ENCODE measurements around the gene NUDT6. TPM values are rescaled to one million over a fixed set of nuclear protein-coding genes. Genes with fewer than 3 reads are reported as not detected.

The NUDT6 gene
- polyA plus RNA-seq, 1 donor from 2014 or later, result 12.4 TPM

DNA sequence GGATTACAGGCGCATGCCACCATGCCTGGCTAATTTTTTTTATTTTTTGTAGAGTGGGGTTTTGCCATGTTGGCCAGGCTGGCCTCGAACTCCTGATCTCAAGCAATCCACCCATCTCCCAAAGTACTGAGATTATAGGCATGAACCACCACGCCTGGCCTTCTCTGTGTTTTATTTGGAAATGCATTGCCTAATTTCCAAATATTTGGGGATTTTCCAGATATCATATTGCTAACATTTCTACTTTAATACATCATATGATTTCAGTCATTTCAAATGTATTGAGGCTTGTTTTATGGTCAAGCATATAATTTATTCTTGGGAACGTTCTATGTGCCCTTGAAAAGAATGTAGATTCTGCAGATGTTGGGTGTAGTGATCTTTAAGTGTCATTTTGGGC lies 57.0 kb downstream of the NUDT6 start:
- Histone ChIP-seq H3K4me2 (ENCODE audit: low read length) (no peak overlapping the region), H3K4me3 (ENCODE audit: low read length) (no peak overlapping the region), H3K36me3 (ENCODE audit: insufficient read depth, low read length) (no peaks in the 10 kb centered on the region), H3K9me2 (ENCODE audit: insufficient read depth, low read length) (no peaks in the 10 kb centered on the region), H3K79me2 (replicated peaks; ENCODE audit: insufficient read depth, low read length) (peaks cover 23% of the 10 kb centered on the region), H2AFZ (ENCODE audit: low read depth, low read length) (no peak overlapping the region), H3K9me3 (ENCODE audit: low read length) (no peaks in the 10 kb centered on the region), H3K27me3 (ENCODE audit: insufficient read depth, low read depth, low read length) (no peaks in the 10 kb centered on the region), H3F3A (ENCODE audit: insufficient read depth, low read length, poor library complexity, severe bottlenecking) (no peaks in the 10 kb centered on the region), H4K20me1 (ENCODE audit: insufficient read depth) (no peaks in the 10 kb centered on the region), H3K27ac (ENCODE audit: low read length) (no peak overlapping the region), H3K9ac (ENCODE audit: low read length) (no peak overlapping the region)
- TF ChIP-seq MXI1 (conservative IDR thresholded peaks at IDR 0.05; ENCODE audit: poor library complexity, severe bottlenecking) (no peak), POLR2AphosphoS5 (IDR thresholded peaks at IDR 0.05) (no peak), RAD21 (conservative IDR thresholded peaks at IDR 0.05) (no peak), EZH2 (IDR thresholded peaks at IDR 0.05; ENCODE audit: borderline replicate concordance, insufficient read depth, low read length, poor library complexity, severe bottlenecking) (no peak), SMC3 (conservative IDR thresholded peaks at IDR 0.05; ENCODE audit: poor library complexity) (no peak), TAF1 (IDR thresholded peaks at IDR 0.05; ENCODE audit: low read depth) (no peak)
- TF ChIP-seq, protein P1, sequence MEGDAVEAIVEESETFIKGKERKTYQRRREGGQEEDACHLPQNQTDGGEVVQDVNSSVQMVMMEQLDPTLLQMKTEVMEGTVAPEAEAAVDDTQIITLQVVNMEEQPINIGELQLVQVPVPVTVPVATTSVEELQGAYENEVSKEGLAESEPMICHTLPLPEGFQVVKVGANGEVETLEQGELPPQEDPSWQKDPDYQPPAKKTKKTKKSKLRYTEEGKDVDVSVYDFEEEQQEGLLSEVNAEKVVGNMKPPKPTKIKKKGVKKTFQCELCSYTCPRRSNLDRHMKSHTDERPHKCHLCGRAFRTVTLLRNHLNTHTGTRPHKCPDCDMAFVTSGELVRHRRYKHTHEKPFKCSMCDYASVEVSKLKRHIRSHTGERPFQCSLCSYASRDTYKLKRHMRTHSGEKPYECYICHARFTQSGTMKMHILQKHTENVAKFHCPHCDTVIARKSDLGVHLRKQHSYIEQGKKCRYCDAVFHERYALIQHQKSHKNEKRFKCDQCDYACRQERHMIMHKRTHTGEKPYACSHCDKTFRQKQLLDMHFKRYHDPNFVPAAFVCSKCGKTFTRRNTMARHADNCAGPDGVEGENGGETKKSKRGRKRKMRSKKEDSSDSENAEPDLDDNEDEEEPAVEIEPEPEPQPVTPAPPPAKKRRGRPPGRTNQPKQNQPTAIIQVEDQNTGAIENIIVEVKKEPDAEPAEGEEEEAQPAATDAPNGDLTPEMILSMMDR (IDR thresholded peaks at IDR 0.05; ENCODE audit: poor library complexity, severe bottlenecking), result no peak
- TF ChIP-seq, protein P2, sequence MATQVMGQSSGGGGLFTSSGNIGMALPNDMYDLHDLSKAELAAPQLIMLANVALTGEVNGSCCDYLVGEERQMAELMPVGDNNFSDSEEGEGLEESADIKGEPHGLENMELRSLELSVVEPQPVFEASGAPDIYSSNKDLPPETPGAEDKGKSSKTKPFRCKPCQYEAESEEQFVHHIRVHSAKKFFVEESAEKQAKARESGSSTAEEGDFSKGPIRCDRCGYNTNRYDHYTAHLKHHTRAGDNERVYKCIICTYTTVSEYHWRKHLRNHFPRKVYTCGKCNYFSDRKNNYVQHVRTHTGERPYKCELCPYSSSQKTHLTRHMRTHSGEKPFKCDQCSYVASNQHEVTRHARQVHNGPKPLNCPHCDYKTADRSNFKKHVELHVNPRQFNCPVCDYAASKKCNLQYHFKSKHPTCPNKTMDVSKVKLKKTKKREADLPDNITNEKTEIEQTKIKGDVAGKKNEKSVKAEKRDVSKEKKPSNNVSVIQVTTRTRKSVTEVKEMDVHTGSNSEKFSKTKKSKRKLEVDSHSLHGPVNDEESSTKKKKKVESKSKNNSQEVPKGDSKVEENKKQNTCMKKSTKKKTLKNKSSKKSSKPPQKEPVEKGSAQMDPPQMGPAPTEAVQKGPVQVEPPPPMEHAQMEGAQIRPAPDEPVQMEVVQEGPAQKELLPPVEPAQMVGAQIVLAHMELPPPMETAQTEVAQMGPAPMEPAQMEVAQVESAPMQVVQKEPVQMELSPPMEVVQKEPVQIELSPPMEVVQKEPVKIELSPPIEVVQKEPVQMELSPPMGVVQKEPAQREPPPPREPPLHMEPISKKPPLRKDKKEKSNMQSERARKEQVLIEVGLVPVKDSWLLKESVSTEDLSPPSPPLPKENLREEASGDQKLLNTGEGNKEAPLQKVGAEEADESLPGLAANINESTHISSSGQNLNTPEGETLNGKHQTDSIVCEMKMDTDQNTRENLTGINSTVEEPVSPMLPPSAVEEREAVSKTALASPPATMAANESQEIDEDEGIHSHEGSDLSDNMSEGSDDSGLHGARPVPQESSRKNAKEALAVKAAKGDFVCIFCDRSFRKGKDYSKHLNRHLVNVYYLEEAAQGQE (IDR thresholded peaks at IDR 0.05; ENCODE audit: borderline replicate concordance), result no peak

- Histone ChIP-seq H3K4me2 (ENCODE audit: low read length) (no peak overlapping the region), H3K36me3 (ENCODE audit: insufficient read depth, low read length) (no peaks in the 10 kb centered on the region), H3F3A (ENCODE audit: insufficient read depth, low read length, poor library complexity, severe bottlenecking) (no peaks in the 10 kb centered on the region), H3K9me3 (ENCODE audit: low read length) (no peaks in the 10 kb centered on the region), H3K79me2 (replicated peaks; ENCODE audit: insufficient read depth, low read length) (peaks cover 23% of the 10 kb centered on the region), H3K27ac (ENCODE audit: low read length) (no peak overlapping the region), H3K4me3 (ENCODE audit: low read length) (no peak overlapping the region), H3K9me2 (ENCODE audit: insufficient read depth, low read length) (no peaks in the 10 kb centered on the region), H4K20me1 (ENCODE audit: insufficient read depth) (no peaks in the 10 kb centered on the region), H3K9ac (ENCODE audit: low read length) (no peak overlapping the region), H3K27me3 (ENCODE audit: insufficient read depth, low read depth, low read length) (no peaks in the 10 kb centered on the region), H2AFZ (ENCODE audit: low read depth, low read length) (no peak overlapping the region)
- TF ChIP-seq EZH2 (IDR thresholded peaks at IDR 0.05; ENCODE audit: borderline replicate concordance, insufficient read depth, low read length, poor library complexity, severe bottlenecking), result no peak
- TF ChIP-seq, protein P2 (IDR thresholded peaks at IDR 0.05; ENCODE audit: borderline replicate concordance), result no peak
- TF ChIP-seq, protein P1 (IDR thresholded peaks at IDR 0.05; ENCODE audit: poor library complexity, severe bottlenecking), result no peak
- TF ChIP-seq MXI1 (conservative IDR thresholded peaks at IDR 0.05; ENCODE audit: poor library complexity, severe bottlenecking), result no peak
- no peak for TF ChIP-seq POLR2AphosphoS5 (IDR thresholded peaks at IDR 0.05)
- TF ChIP-seq RAD21 (conservative IDR thresholded peaks at IDR 0.05), result no peak
- no peak for TF ChIP-seq TAF1 (IDR thresholded peaks at IDR 0.05; ENCODE audit: low read depth)
- no peak for TF ChIP-seq EP300 (conservative IDR thresholded peaks at IDR 0.05; ENCODE audit: poor library complexity, severe bottlenecking)
- no peak for TF ChIP-seq SMC3 (conservative IDR thresholded peaks at IDR 0.05; ENCODE audit: poor library complexity)
Measured at GRCh38 chr4:122863639-122864038, 58.8 kb downstream of the NUDT6 start.

Data from neural cell (in vitro differentiated cells).